IMR-90 (cell line): Measurements from ENCODE around the gene ADCY9. TPM values are rescaled to one million over a fixed set of nuclear protein-coding genes. Genes with fewer than 3 reads are reported as not detected.

Experiments used
- ATAC-seq: fragments of 200-7000 bp; cut with Tn5 transposase; 2 replicates; pipeline ENCODE4 v1.9.1; 2020; ENCODE audit warnings: low read depth, mild to moderate bottlenecking, moderate library complexity
- BruUV-seq: library from RNA; stranded (reverse); fragments of 400-500 nt; replicated peaks from 2 replicates; lab custom pipeline; 2021; lab: Mats Ljungman, UMichigan
- CTCF ChIA-PET: fragments of 300-600 bp; formaldehyde crosslinking; extraction: SDS; loops from one replicate; lab custom pipeline; 2021; ENCODE audit warnings: antibody characterized with exemption; lab: Yijun Ruan, JAX
- POLR2A ChIA-PET: fragments of 300-600 bp; sonication (Branson Sonifier 250); formaldehyde crosslinking; loops from one replicate; lab custom pipeline; 2022; ENCODE audit warnings: antibody characterized with exemption; ENCODE audit not compliant: unreplicated experiment; lab: Charles Lee
- DNase-seq: peaks from one replicate; pipeline ENCODE4 v3.0.0; 2013
- H2AFZ ChIP-seq: replicated peaks from 2 replicates; pipeline ENCODE3; 2013; ENCODE audit warnings: low read length, mild to moderate bottlenecking; ENCODE audit not compliant: poor library complexity
- H2AK5ac ChIP-seq: 2 replicates; pipeline ENCODE4 v1.6.1; 2013; ENCODE audit warnings: low read depth, low read length, inconsistent platforms
- H2AK9ac ChIP-seq: replicated peaks from 2 replicates; pipeline ENCODE3; 2013; ENCODE audit warnings: mild to moderate bottlenecking, low read depth, low read length, moderate library complexity; ENCODE audit not compliant: poor library complexity
- H2BK120ac ChIP-seq: 2 replicates; pipeline ENCODE4 v1.6.1; 2013; ENCODE audit warnings: low read depth, low read length, inconsistent platforms
- H2BK15ac ChIP-seq: 3 replicates; pipeline ENCODE4 v1.6.1; 2013; ENCODE audit warnings: low read depth, low read length, inconsistent platforms
- H2BK20ac ChIP-seq: 2 replicates; pipeline ENCODE4 v1.6.1; 2013; ENCODE audit warnings: low read depth, mild to moderate bottlenecking, inconsistent platforms, low read length, moderate library complexity
- H2BK5ac ChIP-seq: 2 replicates; pipeline ENCODE4 v1.6.1; 2013; ENCODE audit warnings: mild to moderate bottlenecking, low read depth, low read length, inconsistent platforms; ENCODE audit not compliant: poor library complexity, severe bottlenecking
- H3K14ac ChIP-seq: replicated peaks from 2 replicates; pipeline ENCODE4 v1.6.1; 2013; ENCODE audit warnings: low read depth, low read length, inconsistent platforms
- H3K18ac ChIP-seq: 2 replicates; pipeline ENCODE4 v1.6.1; 2013; ENCODE audit warnings: low read depth, low read length, control low read depth
- H3K23ac ChIP-seq: 2 replicates; pipeline ENCODE4 v1.6.1; 2013; ENCODE audit warnings: low read depth, low read length, inconsistent platforms
- H3K27ac ChIP-seq: 2 replicates; pipeline ENCODE4 v1.5.1; 2013; ENCODE audit warnings: mild to moderate bottlenecking, control low read depth, low read length; ENCODE audit not compliant: insufficient read depth
- H3K27me3 ChIP-seq: 2 replicates; pipeline ENCODE4 v1.6.1; 2013; ENCODE audit warnings: low read length; ENCODE audit not compliant: control insufficient read depth, insufficient read depth
- H3K36me3 ChIP-seq: 2 replicates; pipeline ENCODE4 v1.6.1; 2013; ENCODE audit warnings: low read length, mixed read lengths; ENCODE audit not compliant: control insufficient read depth, insufficient read depth
- H3K4ac ChIP-seq: 2 replicates; pipeline ENCODE4 v1.6.1; 2013; ENCODE audit warnings: low read depth, low read length, inconsistent platforms
- H3K4me1 ChIP-seq: 2 replicates; pipeline ENCODE4 v1.6.1; 2013; ENCODE audit warnings: low read length, mixed read lengths; ENCODE audit not compliant: control insufficient read depth, insufficient read depth
- H3K4me2 ChIP-seq: 2 replicates; pipeline ENCODE4 v1.6.1; 2013; ENCODE audit warnings: low read depth, mild to moderate bottlenecking, control low read depth, low read length, moderate library complexity
- H3K4me3 ChIP-seq: 2 replicates; pipeline ENCODE4 v1.5.1; 2013; ENCODE audit warnings: low read depth, mild to moderate bottlenecking, control low read depth, low read length, moderate library complexity; ENCODE audit not compliant: insufficient read depth
- H3K56ac ChIP-seq: 2 replicates; pipeline ENCODE4 v1.6.1; 2013; ENCODE audit warnings: low read length, inconsistent platforms; ENCODE audit not compliant: insufficient read depth; ENCODE audit errors: extremely low read depth
- H3K79me1 ChIP-seq, 2 experiments: 2 replicates each; pipeline ENCODE4 v1.6.1; 2013; ENCODE audit warnings: low read length in 2 of 2, inconsistent platforms in 1 of 2, low read depth in 1 of 2
- H3K9ac ChIP-seq: 2 replicates; pipeline ENCODE4 v1.6.1; 2013; ENCODE audit warnings: low read depth, low read length, control low read depth
- H3K9me1 ChIP-seq: 2 replicates; pipeline ENCODE4 v1.6.1; 2013; ENCODE audit warnings: low read length, inconsistent platforms; ENCODE audit not compliant: insufficient read depth
- H3K9me3 ChIP-seq: 2 replicates; pipeline ENCODE4 v1.6.1; 2013; ENCODE audit warnings: low read length; ENCODE audit not compliant: control insufficient read depth, insufficient read depth
- H4K20me1 ChIP-seq: 2 replicates; pipeline ENCODE4 v1.6.1; 2013; ENCODE audit warnings: low read length, inconsistent platforms; ENCODE audit not compliant: insufficient read depth
- H4K5ac ChIP-seq: 2 replicates; pipeline ENCODE4 v1.6.1; 2013; ENCODE audit warnings: mild to moderate bottlenecking, low read depth, low read length, control low read depth
- H4K8ac ChIP-seq, 2 experiments: 2 replicates each; pipeline ENCODE4 v1.6.1; 2013; ENCODE audit warnings: low read depth in 2 of 2, low read length in 2 of 2, control low read depth in 1 of 2, inconsistent platforms in 1 of 2
- H4K91ac ChIP-seq: 2 replicates; pipeline ENCODE4 v1.6.1; 2013; ENCODE audit warnings: low read depth, low read length, inconsistent platforms; ENCODE audit not compliant: insufficient read depth
- BHLHE40 ChIP-seq: fragments of 150-350 bp; IDR thresholded peaks from 2 replicates; pipeline ENCODE4 v1.6.1; 2016; ENCODE audit warnings: mild to moderate bottlenecking, low read depth, low read length
- CEBPB ChIP-seq: IDR thresholded peaks from 2 replicates; pipeline ENCODE4 v1.6.1; 2012; ENCODE audit warnings: low read depth, low read length, improper control_type of control experiment
- CHD1 ChIP-seq: IDR thresholded peaks from 2 replicates; pipeline ENCODE4 v1.6.1; 2012; ENCODE audit warnings: low read depth, low read length, improper control_type of control experiment
- CTCF ChIP-seq: conservative IDR thresholded peaks from 2 replicates; pipeline ENCODE4 v1.5.1; 2012; ENCODE audit warnings: mild to moderate bottlenecking, low read depth, low read length, improper control_type of control experiment
- FOS ChIP-seq: fragments of 150-350 bp; IDR thresholded peaks from 2 replicates; pipeline ENCODE4 v1.6.1; 2016; ENCODE audit warnings: low read depth, low read length
- MAFK ChIP-seq: IDR thresholded peaks from 2 replicates; pipeline ENCODE4 v1.6.1; 2012; ENCODE audit warnings: low read depth, low read length, improper control_type of control experiment
- MAZ ChIP-seq: IDR thresholded peaks from 2 replicates; pipeline ENCODE4 v1.6.1; 2012; ENCODE audit warnings: low read depth, mild to moderate bottlenecking, low read length, improper control_type of control experiment, moderate library complexity, borderline replicate concordance
- MXI1 ChIP-seq: IDR thresholded peaks from 2 replicates; pipeline ENCODE4 v1.6.1; 2012; ENCODE audit warnings: low read depth, mild to moderate bottlenecking, low read length, moderate library complexity, borderline replicate concordance
- NFE2L2 ChIP-seq: fragments of 150-350 bp; IDR thresholded peaks from 2 replicates; pipeline ENCODE4 v1.6.1; 2016; ENCODE audit warnings: low read depth, mild to moderate bottlenecking, low read length
- POLR2A ChIP-seq: IDR thresholded peaks from 2 replicates; pipeline ENCODE4 v1.6.1; 2012; ENCODE audit warnings: mild to moderate bottlenecking, low read depth, low read length
- RAD21 ChIP-seq: IDR thresholded peaks from 2 replicates; pipeline ENCODE4 v1.6.1; 2012; ENCODE audit warnings: low read length, improper control_type of control experiment
- RFX5 ChIP-seq: IDR thresholded peaks from 2 replicates; pipeline ENCODE4 v1.8.0; 2012; ENCODE audit warnings: low read depth, mild to moderate bottlenecking, low read length, moderate library complexity
- WGBS, 2 experiments: methylation state at CpG; one replicate each; pipeline versions ENCODE4 v1.1.5 to v1.1.7; 2013; ENCODE audit warnings: missing lambda C conversion rate in 2 of 2; ENCODE audit not compliant: insufficient read length in 1 of 2; ENCODE audit errors: extremely low coverage in 2 of 2; 5-methylcytosine and 5-hydroxymethylcytosine counted together
- dilution Hi-C: fragments of 300-500 bp; cut with HindIII; formaldehyde crosslinking; loops from one replicate; pipeline ENCODE4 v1.14.3; 2018; ENCODE audit warnings: low sequenced_read_pairs; ENCODE audit not compliant: unreplicated experiment
- in situ Hi-C: fragments of 300-500 bp; cut with MboI; formaldehyde crosslinking; loops from 3 replicates; pipeline ENCODE4 v1.14.3; 2019; ENCODE audit warnings: low sequenced_read_pairs, inconsistent platforms, mixed read lengths
- intact Hi-C: fragments of 100-400 bp; cut with micrococcal nuclease; formaldehyde crosslinking; loops from 2 replicates; pipeline ENCODE4 v1.10.0; 2022
- polyA plus RNA-seq, 3 experiments: library from polyadenylated mRNA; depleted of rRNA; stranded (reverse); fragments of >200 nt; gene quantifications; 2 replicates each; pipeline ENCODE4 v1.2.3, GENCODE V29; 2012; ENCODE audit warnings: low replicate concordance in 1 of 3
- total RNA-seq: library from RNA; depleted of rRNA; stranded (reverse); fragments of >200 nt; gene quantifications from 2 replicates; pipeline ENCODE4 v1.2.3, GENCODE V29; 2012
- TF ChIP-seq, protein P1 (sequence below): fragments of 150-350 bp; IDR thresholded peaks from 2 replicates; pipeline ENCODE4 v1.6.1; 2016; ENCODE audit warnings: low read depth, mild to moderate bottlenecking, low read length, moderate library complexity, borderline replicate concordance
- TF ChIP-seq, protein P2 (sequence below): fragments of 150-350 bp; IDR thresholded peaks from 2 replicates; pipeline ENCODE4 v1.6.1; 2017; ENCODE audit warnings: mild to moderate bottlenecking, antibody characterized with exemption, low read length, low read depth

Gene ADCY9
- total and polyA plus RNA-seq, 2 of the 4 experiments (the other 2 are of a cell fraction), result 5.4 to 12.5 TPM

DNA sequence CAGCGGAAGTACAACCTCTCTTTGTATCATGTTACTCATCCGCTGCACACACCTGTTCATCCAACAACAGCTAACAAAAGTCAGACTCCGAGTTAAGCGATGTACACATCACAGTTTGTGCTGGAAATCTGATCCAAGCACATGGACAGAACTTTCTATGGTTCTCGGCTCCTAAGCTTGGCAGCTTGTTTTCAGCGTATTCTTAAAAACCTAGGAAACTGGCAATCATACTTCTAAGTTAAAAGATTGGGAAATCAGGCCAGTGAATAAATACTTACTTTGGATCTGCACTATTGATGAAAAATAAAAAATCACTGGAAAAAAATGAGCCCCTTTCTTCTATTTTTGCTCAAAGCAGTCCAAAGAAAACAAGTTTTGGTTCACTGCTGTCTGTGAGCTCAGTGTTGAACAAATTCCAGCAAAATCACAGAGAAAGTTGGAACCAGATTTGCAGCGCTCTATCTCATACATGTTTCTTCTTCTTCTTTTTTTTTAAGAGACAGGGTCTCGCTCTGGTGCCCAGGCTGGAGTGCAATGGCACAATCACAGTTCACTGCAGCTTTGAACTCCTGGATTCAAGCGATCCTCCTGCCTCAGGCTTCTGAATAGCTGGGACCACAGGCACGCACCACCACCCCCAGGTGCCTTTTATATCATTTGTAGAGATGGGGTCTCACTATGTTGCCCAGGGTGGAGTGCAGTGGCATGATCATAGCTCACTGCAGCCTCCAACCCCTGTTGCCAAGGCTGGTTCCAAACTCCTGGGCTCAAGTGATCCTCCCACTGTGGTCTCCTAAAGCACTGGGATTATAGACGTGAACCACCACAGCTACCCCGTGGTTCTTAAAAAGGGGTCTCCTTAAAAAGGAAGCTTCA lies 164.1 kb downstream of the ADCY9 start:
- WGBS, 2 experiments, result 76% methylated on average over 5 of the region's 12 CpGs; no CpG with 5 or more reads in 1 of the 2 experiments
- TF ChIP-seq MAFK (no peak), MAZ (no peak), RFX5 (no peak), POLR2A (no peak), RAD21 (no peak), NFE2L2 (no peak), CHD1 (no peak), MXI1 (no peak), FOS (no peak), CEBPB (no peak), CTCF (no peak), BHLHE40 (no peak)
- TF ChIP-seq, protein P1, sequence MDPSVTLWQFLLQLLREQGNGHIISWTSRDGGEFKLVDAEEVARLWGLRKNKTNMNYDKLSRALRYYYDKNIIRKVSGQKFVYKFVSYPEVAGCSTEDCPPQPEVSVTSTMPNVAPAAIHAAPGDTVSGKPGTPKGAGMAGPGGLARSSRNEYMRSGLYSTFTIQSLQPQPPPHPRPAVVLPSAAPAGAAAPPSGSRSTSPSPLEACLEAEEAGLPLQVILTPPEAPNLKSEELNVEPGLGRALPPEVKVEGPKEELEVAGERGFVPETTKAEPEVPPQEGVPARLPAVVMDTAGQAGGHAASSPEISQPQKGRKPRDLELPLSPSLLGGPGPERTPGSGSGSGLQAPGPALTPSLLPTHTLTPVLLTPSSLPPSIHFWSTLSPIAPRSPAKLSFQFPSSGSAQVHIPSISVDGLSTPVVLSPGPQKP, result no peak
- TF ChIP-seq, protein P2, sequence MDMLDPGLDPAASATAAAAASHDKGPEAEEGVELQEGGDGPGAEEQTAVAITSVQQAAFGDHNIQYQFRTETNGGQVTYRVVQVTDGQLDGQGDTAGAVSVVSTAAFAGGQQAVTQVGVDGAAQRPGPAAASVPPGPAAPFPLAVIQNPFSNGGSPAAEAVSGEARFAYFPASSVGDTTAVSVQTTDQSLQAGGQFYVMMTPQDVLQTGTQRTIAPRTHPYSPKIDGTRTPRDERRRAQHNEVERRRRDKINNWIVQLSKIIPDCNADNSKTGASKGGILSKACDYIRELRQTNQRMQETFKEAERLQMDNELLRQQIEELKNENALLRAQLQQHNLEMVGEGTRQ, result no peak

More for the DNA sequence above, 164.1 kb downstream of the ADCY9 start:
- H2BK20ac ChIP-seq, result peak overlapping the region; percentile 48
- H2BK120ac ChIP-seq, result peak overlapping the region; percentile 70
- no peak overlapping the region for H3K4me2 ChIP-seq
- no peak overlapping the region for H4K5ac ChIP-seq
- peaks cover 19% of the 10 kb centered on the region for H3K4me1 ChIP-seq
- no peak overlapping the region for H2BK5ac ChIP-seq
- H2AFZ ChIP-seq, result peak overlapping the region; percentile 23
- no TSS peak for BruUV-seq
- POLR2A ChIA-PET, result no interaction called here
- H4K91ac ChIP-seq, result peak overlapping the region; percentile 32; the same call in 1 of the 2 replicates
- 0 out of 2 replicates have a peak overlapping the region, but pooled peaks have one; percentile 55 for H3K14ac ChIP-seq
- dilution Hi-C loops, result no loop called here
- CTCF ChIA-PET, result interaction anchor here (1.1 kb wide), 1 partner anchor 13 kb away, joined by 3 read pairs; no protein-coding TSS in a partner anchor
- H2BK15ac ChIP-seq, result peak overlapping the region; percentile 2; the same call in 1 of the 3 replicates
- peak overlapping the region; percentile 35; the same call in 1 of the 2 replicates for H3K23ac ChIP-seq
- no peak overlapping the region for H3K27ac ChIP-seq
- H3K9me3 ChIP-seq, result peaks cover 2% of the 10 kb centered on the region; the same call in 1 of the 2 replicates
- H2AK5ac ChIP-seq, result peak overlapping the region; percentile 51
- DNase-seq (peak; percentile 28), ATAC-seq (no peak)
- H3K18ac ChIP-seq, result no peak overlapping the region
- H3K9ac ChIP-seq, result no peak overlapping the region
- in situ Hi-C loops, result no loop called here
- H3K36me3 ChIP-seq, result no peaks in the 10 kb centered on the region
- H4K20me1 ChIP-seq, result no peaks in the 10 kb centered on the region
- no peak overlapping the region for H3K4me3 ChIP-seq
- H3K9me1 ChIP-seq, result peaks cover 15% of the 10 kb centered on the region; the same call in 1 of the 2 replicates
- intact Hi-C loops, result no loop called here
- no peak overlapping the region; a peak in 1 of 4 replicates for H4K8ac ChIP-seq
- no peak overlapping the region for H3K56ac ChIP-seq
- no peaks in the 10 kb centered on the region for H3K27me3 ChIP-seq
- peak overlapping the region; percentile 73 for H2AK9ac ChIP-seq
- H3K79me1 ChIP-seq, result peaks cover 5 to 14% of the 10 kb centered on the region in 2 experiments; a peak in 3 of 4 replicates
- peak overlapping the region; percentile 51 for H3K4ac ChIP-seq
